ENCODE data around the gene GARIN5B. TPM values are rescaled to one million over a fixed set of nuclear protein-coding genes. Genes with fewer than 3 reads are reported as not detected.

The GARIN5B gene
- total and polyA plus RNA-seq, 2 of the 8 experiments (the other 6 are each of a cell fraction or from before 2014, with no cell fraction given) = 0.03 TPM; not detected in 1

GRCh38 chr19:55407800-55408532 lies 44.9 kb upstream of the GARIN5B start (continued):
- TF ChIP-seq GABPA (IDR thresholded peaks at IDR 0.05; ENCODE audit: borderline replicate concordance, insufficient read depth, low read length) (no peak), USF2 (IDR thresholded peaks at IDR 0.05; ENCODE audit: low read length) (peak; percentile 91), ATF2 (IDR thresholded peaks at IDR 0.05; ENCODE audit: low read length) (no peak), YY1 (IDR thresholded peaks at IDR 0.05; ENCODE audit: low read depth, low read length) (peak; percentile 95), CBX8 (IDR thresholded peaks at IDR 0.05; ENCODE audit: borderline replicate concordance, low read depth, low read length) (no peak), POLR2A (IDR thresholded peaks at IDR 0.05; ENCODE audit: control extremely low read depth in 1 of 2, low read depth in 2 of 2, low read length in 2 of 2) (peak in 1 of 2 experiments; percentile 95; a peak in 2 of 3 replicates), CREB1 (IDR thresholded peaks at IDR 0.05) (peak; percentile 92), ZNF274 (IDR thresholded peaks at IDR 0.05; ENCODE audit: borderline replicate concordance, extremely low read depth, low read length) (no peak), CEBPB (IDR thresholded peaks at IDR 0.05; ENCODE audit: low read depth, low read length) (no peak), RFX5 (IDR thresholded peaks at IDR 0.05; ENCODE audit: borderline replicate concordance, low read depth, low read length) (no peak), ATF3 (IDR thresholded peaks at IDR 0.05; ENCODE audit: insufficient read depth, low read depth, low read length) (no peak), KDM1A (IDR thresholded peaks at IDR 0.05; ENCODE audit: borderline replicate concordance, low read length) (peak; percentile 52; the same call in 1 of the 2 replicates), KDM5A (IDR thresholded peaks at IDR 0.05; ENCODE audit: low read length) (no peak), SP2 (IDR thresholded peaks at IDR 0.05; ENCODE audit: low read length) (peak; percentile 27; the same call in 1 of the 2 replicates), POLR2AphosphoS5 (IDR thresholded peaks at IDR 0.05; ENCODE audit: low read depth, low read length) (peak; percentile 98), SUZ12 (IDR thresholded peaks at IDR 0.05; ENCODE audit: low read length) (no peak), CTCF (IDR thresholded peaks at IDR 0.05; ENCODE audit: control extremely low read depth in 1 of 3, insufficient read depth in 1 of 3, low read depth in 1 of 3, low read length in 3 of 3) (no peak)

All from H1 (cell line).